Ectodermal cell (in vitro differentiated cells): ENCODE data around the gene LRRC70.

Source experiments
- H3K27ac ChIP-seq: 2 replicates; pipeline ENCODE4 v1.7.0; 2013; ENCODE audit warnings: mild to moderate bottlenecking, low read depth, low read length; ENCODE audit not compliant: insufficient read depth, poor library complexity, severe bottlenecking
- H3K27me3 ChIP-seq: 2 replicates; pipeline ENCODE4 v1.7.0; 2013; ENCODE audit warnings: mild to moderate bottlenecking, low read length; ENCODE audit not compliant: insufficient read depth, control insufficient read depth, poor library complexity, severe bottlenecking
- H3K36me3 ChIP-seq: one replicate; pipeline ENCODE4 v1.7.0; 2013; ENCODE audit warnings: low read length; ENCODE audit not compliant: control insufficient read depth, insufficient read depth
- H3K4me1 ChIP-seq: one replicate; pipeline ENCODE4 v1.7.0; 2013; ENCODE audit warnings: low read length; ENCODE audit not compliant: control insufficient read depth, insufficient read depth
- H3K4me3 ChIP-seq: 2 replicates; pipeline ENCODE4 v1.7.0; 2013; ENCODE audit warnings: low read depth, low read length, control low read depth; ENCODE audit not compliant: insufficient read depth
- H3K9me3 ChIP-seq: 2 replicates; pipeline ENCODE4 v1.7.0; 2013; ENCODE audit warnings: mild to moderate bottlenecking, low read length, moderate library complexity; ENCODE audit not compliant: control insufficient read depth
- WGBS, 2 experiments: methylation state at CpG; one replicate each; pipeline ENCODE4 v1.1.7; 2013; ENCODE audit warnings: missing lambda C conversion rate in 2 of 2; 5-methylcytosine and 5-hydroxymethylcytosine counted together

The LRRC70 gene

DNA sequence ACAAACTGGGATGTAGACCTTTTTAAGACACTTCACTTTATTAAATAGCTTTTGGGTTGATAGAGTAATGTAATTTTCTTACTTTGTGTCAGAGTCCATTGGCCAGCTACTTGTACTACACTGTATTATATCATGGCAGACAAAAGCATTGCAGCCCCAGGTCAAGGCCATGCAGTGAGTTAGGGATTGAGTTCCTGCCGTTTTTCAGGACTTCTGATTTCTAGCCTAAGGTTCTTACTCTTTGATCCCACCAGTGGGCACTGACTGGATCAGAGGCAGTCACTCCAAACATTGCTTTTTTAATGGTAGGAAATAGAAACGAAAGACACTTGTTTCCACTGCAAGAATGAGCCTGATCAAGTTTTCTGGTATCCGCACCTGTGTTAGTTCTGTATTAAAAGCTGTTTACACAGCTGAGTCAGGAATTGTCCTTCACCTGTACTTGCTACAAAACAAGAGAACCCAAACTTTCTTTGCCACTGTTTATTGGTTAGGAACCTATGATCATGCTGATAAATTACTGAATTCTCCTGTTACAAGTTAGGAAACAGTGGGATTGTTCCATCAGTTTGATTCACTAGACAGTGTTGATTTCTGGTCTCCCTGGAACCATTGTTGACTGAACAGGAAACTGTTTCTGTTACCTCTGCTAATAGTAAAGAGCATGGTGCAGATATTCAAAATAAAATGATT lies 22.1 kb downstream of the LRRC70 start:
- no peaks in the 10 kb centered on the region for H3K4me1 ChIP-seq
- WGBS, 2 experiments = 90 to 92% methylated on average over 3 of the region's 3 CpGs

DNA sequence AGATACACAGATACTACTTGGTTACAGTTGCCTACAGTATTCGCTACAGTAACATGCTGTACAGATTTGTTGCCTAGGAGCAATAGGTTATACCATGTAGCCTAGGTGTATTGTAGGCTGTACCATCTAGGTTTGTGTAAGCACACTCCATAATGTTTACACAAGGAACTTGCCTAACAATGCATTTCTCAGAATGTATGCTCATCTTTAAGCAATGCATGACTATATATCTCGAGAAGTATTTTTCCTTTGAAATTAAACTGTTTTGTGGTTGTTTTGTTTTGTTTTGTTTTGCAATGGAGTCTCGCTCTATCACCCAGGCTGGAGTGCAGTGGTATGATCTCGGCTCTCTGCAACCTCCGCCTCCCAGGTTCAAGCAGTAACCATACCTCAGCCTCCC lies 25.3 kb downstream of the LRRC70 start:
- 84 to 95% methylated on average over 5 of the region's 5 CpGs for WGBS, 2 experiments
- no peak overlapping the region for H3K4me3 ChIP-seq
- H3K4me1 ChIP-seq = no peaks in the 10 kb centered on the region
- H3K9me3 ChIP-seq = no peaks in the 10 kb centered on the region
- no peaks in the 10 kb centered on the region for H3K27me3 ChIP-seq
- H3K36me3 ChIP-seq = no peaks in the 10 kb centered on the region
- H3K27ac ChIP-seq = no peak overlapping the region

More for the DNA sequence above, 22.1 kb downstream of the LRRC70 start:
- H3K4me3 ChIP-seq = no peak overlapping the region
- H3K27me3 ChIP-seq = no peaks in the 10 kb centered on the region
- H3K27ac ChIP-seq = no peak overlapping the region
- no peaks in the 10 kb centered on the region for H3K9me3 ChIP-seq
- no peaks in the 10 kb centered on the region for H3K36me3 ChIP-seq

DNA sequence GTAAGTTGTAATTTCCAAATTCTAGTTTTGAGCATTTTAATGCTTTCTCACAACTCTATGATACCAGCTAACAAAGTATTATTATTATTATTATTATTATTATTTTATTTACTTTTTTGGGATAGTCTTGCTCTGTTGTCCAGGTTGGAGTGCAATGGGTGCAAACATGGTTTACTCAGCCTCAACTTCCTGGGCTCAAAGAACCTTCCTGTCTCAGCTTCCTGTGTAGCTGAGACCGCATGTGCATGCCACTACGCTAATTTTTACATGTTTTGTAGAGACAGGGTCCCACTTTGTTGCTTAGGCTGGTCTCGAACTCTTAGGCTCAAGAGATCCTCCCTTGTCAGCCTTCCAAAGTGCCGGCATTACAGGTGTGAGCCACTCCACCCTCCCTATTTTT lies 27.0 kb downstream of the LRRC70 start:
- Histone ChIP-seq H3K36me3 (no peaks in the 10 kb centered on the region), H3K27me3 (no peaks in the 10 kb centered on the region), H3K4me3 (no peak overlapping the region), H3K9me3 (no peaks in the 10 kb centered on the region), H3K27ac (no peak overlapping the region), H3K4me1 (no peaks in the 10 kb centered on the region)
- WGBS, 2 experiments = 95 to 98% methylated on average over 4 of the region's 4 CpGs

DNA sequence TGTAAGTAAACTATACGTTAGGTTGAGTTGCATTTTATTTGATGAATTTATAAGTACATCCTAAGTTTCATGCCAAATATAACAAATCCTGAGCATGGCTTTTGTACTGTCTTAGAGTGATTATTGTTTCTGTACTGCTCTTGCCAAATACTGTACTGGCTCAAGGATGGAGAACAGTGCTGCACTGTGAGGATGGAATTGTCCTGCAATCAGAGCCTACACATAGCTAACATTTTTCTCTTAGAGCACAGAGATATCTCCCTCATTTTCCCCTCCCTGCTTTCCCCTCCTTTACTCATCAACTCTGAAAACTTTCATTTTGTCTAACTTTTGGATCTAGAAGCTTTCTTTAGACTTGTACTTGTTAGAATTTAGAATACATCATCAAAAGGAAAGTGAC lies 28.3 kb downstream of the LRRC70 start:
- no peak overlapping the region for H3K27ac ChIP-seq
- H3K36me3 ChIP-seq = no peaks in the 10 kb centered on the region
- no peak overlapping the region for H3K4me3 ChIP-seq
- no peaks in the 10 kb centered on the region for H3K9me3 ChIP-seq
- 100% methylated on average over 1 of the region's 1 CpG; no CpG with 5 or more reads in 1 of the 2 experiments for WGBS, 2 experiments
- no peaks in the 10 kb centered on the region for H3K27me3 ChIP-seq
- no peaks in the 10 kb centered on the region for H3K4me1 ChIP-seq

DNA sequence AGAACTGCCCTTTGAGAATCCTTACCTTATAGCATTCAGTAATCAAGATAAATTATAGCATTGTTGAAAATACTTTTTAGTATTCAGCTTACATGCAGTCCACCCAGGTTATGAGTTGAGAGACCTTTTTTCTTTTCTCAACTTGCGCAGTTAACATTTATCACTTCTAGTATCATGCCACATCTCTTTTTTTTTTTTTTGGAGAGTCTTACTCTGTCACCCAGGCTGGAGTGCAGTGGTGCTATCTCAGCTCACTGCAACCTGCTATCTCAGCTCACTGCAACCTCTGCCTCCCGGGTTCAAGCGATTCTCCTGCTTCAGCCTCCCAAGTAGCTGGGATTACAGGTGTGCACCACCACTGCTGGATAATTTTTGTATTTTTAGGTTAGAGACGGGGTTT lies 29.0 kb downstream of the LRRC70 start:
- 89 to 94% methylated on average over 4 of the region's 4 CpGs for WGBS, 2 experiments
- Histone ChIP-seq H3K4me1 (no peaks in the 10 kb centered on the region), H3K27me3 (no peaks in the 10 kb centered on the region), H3K36me3 (no peaks in the 10 kb centered on the region), H3K4me3 (no peak overlapping the region), H3K9me3 (no peaks in the 10 kb centered on the region), H3K27ac (no peak overlapping the region)

DNA sequence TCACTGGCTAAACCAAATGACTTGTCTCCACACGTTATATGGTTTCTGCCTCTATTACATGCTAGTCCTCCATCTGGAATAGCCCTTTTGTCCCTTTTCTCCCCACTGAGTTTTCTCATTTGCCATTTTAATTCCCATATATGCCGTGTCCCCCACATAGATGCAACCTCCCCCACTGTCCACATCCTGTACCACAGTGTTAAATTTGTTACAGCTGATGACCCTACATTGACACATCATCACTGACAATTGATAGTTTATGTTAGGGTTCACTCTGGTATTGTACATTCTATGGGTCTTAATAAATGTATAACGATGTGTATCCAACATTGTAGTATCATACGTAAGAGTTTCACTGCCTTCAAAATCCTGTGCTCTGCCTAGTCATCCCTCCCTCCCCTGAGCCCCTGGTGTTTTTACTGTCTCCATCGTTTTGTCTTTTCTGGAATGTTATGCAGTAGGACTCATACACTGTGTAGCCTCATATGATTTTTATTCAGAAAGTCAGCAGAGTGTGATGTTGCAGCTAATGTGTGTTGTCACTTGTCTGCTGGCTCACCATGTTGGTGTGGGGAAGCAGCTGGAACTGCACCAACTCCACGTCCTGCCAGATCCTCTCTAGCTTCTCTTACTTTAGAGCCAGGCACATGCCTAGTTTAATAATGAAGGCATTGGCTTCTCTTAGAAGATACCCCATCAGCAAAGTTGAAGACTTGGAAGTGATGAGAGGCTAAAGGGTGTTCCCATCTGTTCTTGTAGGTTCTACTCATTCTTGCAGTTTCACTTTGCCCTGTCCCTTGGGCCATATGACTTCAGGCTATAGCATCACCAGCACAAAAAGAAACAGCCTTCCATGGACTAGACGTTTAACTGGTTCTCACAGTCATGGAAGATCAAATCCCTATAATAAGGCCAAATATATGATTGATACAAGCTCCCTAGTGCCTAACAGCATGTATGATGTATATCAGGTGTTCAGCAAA lies 30.2 kb downstream of the LRRC70 start:
- Histone ChIP-seq H3K36me3 (no peaks in the 10 kb centered on the region), H3K27ac (no peak overlapping the region), H3K9me3 (no peaks in the 10 kb centered on the region), H3K27me3 (no peaks in the 10 kb centered on the region), H3K4me1 (no peaks in the 10 kb centered on the region), H3K4me3 (no peak overlapping the region)
- WGBS, 2 experiments = 94 to 96% methylated on average over 7 of the region's 7 CpGs

DNA sequence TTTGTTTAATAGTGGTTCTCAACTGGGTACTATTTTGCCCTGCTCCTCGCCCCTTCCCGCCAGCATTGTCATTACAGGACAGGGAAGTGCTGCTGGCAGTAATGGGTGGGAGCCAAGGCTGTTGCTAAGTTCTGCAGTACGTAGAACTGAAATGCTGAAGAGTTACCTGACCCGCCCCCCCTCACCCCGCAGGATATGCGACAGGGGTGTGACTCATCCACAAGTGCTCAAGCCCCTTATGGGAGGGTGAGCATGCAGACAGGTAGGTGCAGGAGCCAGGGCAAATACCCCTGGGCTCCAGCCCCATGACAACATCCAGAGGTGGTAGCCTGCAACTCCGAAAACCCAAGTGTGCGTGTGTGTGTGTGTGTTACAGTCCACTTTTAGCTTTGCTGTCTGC lies 35.7 kb downstream of the LRRC70 start:
- Histone ChIP-seq H3K9me3 (peaks cover 3% of the 10 kb centered on the region), H3K27me3 (no peaks in the 10 kb centered on the region), H3K27ac (no peak overlapping the region), H3K4me1 (no peaks in the 10 kb centered on the region), H3K36me3 (no peaks in the 10 kb centered on the region), H3K4me3 (no peak overlapping the region)
- WGBS, 2 experiments = 95 to 98% methylated on average over 8 of the region's 8 CpGs

DNA sequence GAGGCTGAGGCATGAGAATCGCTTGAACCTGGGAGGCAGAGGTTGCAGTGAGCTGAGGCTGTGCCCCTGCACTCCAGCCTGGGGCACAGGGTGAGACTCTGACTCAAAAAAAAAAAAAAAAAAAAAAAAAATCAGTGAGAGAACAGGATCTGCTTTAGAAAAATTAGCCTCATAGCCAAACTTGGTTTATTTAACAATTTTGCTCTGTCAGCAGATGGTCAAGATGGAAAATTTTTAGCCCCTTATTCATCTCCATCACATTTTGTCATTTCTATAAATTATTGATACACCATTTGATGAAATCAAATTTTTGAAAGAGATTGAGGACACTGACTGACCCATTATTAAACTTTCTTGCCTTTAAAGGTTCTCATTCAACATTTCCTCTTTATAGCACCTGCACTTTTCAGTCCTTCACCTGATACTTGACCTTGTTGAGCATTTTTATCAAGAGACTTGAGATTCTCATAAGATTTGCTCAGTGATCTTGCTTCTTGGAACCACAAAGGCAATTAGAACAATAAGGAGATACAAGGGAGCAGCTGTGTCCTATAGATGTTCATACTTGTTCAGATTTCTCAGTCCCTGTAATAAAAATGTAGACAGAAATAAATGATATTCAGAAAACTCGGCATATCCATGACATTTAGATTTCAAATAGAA lies 38.1 kb downstream of the LRRC70 start:
- Histone ChIP-seq H3K27me3 (no peaks in the 10 kb centered on the region), H3K4me3 (no peak overlapping the region), H3K9me3 (peaks cover 3% of the 10 kb centered on the region), H3K27ac (no peak overlapping the region), H3K36me3 (no peaks in the 10 kb centered on the region), H3K4me1 (no peaks in the 10 kb centered on the region)
- 88 to 100% methylated on average over 2 of the region's 2 CpGs for WGBS, 2 experiments

DNA sequence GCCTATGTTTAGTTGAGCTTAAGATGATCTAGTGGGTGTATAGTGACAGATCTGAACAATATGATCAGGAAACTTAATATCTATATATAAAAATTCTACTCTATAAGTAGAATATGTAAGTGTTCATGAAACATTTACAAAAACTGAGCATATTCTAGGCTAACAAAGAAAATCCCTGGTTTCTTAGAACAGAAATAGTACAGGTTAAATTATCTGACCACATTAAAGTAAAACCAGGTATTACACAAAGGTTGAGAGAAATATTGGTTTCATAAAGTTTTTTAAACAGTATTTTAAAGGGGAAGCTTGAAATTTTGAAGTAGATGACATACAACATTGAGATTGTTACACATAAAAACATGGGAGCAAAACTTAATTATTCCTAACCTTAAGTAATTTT lies 39.3 kb downstream of the LRRC70 start:
- Histone ChIP-seq H3K9me3 (peaks cover 3% of the 10 kb centered on the region), H3K36me3 (no peaks in the 10 kb centered on the region), H3K4me3 (no peak overlapping the region), H3K27me3 (no peaks in the 10 kb centered on the region), H3K4me1 (no peaks in the 10 kb centered on the region), H3K27ac (no peak overlapping the region)

DNA sequence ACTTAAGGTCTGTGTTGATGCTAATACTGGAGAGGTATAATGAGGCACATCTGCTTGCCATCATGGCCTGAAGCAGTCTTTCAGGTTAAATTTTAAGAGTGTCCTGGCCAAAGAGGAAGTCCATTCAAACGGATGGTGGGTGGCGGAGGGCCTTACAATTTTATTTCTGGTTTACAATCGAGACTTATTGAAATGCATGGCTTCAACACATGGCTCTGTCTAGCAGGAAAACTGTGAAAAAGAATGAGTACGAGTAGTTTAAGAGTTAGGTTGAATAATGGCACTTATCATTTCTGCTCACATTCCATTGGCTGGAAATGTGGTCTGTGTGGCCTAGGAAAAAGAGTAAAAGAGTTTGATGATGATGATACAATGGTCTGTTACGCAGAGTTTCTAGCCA lies 42.1 kb downstream of the LRRC70 start:
- H3K27ac ChIP-seq = no peak overlapping the region
- H3K9me3 ChIP-seq = no peaks in the 10 kb centered on the region
- no peaks in the 10 kb centered on the region for H3K27me3 ChIP-seq
- H3K4me1 ChIP-seq = no peaks in the 10 kb centered on the region
- H3K4me3 ChIP-seq = no peak overlapping the region
- no peaks in the 10 kb centered on the region for H3K36me3 ChIP-seq
- 82 to 83% methylated on average over 5 of the region's 5 CpGs for WGBS, 2 experiments
